CD4-positive, alpha-beta T cell treated with Interleukin-15 for 4 hours (primary cell): ENCODE measurements around the gene GSG1L2.

Experiments used
- DNase-seq: peaks from one replicate; pipeline ENCODE4 v3.0.0-alpha.2; 2020; ENCODE audit warnings: low spot score

The GSG1L2 gene

GRCh38 chr17:9821921-9822320 lies at the start of gene GSG1L2:
Gene GSG1L2 (minus strand): TSS chr17:9822079. CDS start chr17:9822071, 8 bp downstream.
- DNase-seq, result no peak

DNA sequence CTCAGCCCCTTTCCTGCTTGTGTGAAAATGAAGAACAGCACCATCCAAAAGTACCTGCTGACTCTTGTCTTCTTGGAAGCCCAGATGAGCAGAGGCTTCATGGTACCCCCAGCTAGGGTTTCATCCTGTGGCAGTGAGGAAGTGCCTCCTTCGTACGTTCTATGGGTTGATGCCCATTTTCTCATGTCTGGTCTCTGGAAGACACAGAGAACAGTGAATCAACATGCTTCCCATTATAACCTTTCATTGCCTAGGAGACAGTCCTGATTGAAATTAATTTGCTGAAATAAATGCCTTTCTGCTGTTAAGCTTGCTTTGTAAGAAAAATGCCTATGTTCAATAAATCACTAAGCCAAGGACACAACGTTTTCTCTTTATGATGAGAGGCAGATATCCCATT lies 46.7 kb upstream of the GSG1L2 start:
- no peak for DNase-seq

GRCh38 chr17:9865586-9865985 lies 43.7 kb upstream of the GSG1L2 start:
- DNase-seq, result no peak

DNA sequence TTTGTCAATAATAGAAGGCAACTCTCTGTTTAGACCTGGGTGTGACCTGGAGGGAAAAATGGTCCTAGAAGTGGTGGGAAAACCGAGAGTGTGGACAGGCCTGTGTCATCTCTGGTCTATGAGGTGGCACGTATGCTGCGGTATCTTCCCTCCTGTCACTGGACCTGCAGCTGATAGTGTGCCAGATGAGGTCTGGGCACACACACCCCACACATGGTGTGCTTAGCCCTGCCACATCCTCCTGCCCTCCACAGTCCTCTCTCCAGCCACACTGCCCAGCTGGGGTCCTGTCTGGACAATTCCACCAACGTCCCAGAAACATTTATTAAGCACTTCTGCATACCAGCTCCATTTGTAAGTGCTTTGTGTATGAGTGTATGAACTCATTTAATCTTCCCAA lies 41.1 kb upstream of the GSG1L2 start:
- DNase-seq, result no peak

- no peak for DNase-seq
These were observed 40.3 kb upstream of the GSG1L2 start for GRCh38 chr17:9862220-9862619.

DNA sequence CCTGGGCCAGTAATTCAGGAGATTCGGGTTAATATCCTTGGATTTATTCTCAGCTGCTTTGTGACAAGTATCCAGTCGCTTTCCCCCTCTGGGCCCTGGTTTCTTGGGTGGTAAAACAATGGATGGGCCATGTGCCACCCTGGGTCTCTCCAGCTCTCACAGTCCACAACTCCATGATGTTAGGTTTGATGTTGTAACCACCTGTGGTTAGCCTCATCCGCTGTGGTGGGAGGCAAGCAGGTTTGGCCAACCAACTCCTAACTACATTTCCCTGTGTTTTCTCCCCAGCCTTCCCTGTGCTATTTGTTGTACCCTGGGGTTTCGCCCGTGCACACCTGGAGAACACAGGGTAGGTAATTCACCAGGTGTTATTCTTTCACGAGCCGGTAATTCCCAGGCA lies 39.0 kb upstream of the GSG1L2 start:
- no peak for DNase-seq

- no peak for DNase-seq
These were observed 37.9 kb upstream of the GSG1L2 start for GRCh38 chr17:9859781-9860180.

DNA sequence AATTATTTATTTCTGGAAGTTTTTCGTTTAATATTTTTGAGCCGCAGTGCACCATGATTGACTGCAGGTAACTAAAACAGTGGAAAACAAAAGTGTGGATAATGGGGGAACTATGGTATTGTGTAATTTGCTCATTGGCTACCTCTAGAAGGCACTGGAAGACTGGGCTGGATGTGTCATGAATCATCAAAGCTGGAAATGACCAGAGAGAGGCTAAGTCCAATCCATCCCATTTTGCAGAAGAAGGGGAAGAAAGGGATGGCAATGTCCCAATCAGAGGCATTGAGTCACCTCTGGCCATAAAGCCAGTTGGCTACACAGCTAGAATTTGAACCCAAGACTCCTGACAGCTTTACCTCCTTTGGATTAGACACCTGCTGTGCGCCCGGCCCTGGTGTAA lies 33.2 kb upstream of the GSG1L2 start:
- no peak for DNase-seq

DNA sequence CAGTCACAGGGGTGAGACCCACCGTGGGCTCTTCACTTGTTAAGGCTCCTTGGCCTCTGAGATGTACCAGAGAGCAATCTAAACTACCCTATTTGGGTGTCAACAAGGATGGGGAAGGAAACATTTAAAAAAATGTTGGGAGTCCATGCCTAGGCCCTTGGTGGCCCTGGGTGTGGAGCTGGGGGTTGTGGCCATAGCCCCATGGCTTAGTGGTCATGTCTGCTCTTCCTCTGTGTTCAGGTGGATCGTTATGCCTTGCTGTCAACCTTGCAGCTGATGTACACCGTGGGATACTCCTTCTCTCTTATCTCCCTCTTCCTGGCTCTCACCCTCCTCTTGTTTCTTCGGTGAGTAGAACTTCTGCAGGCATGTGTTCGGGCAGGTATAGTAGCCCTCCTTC lies 32.4 kb upstream of the GSG1L2 start:
- no peak for DNase-seq

DNA sequence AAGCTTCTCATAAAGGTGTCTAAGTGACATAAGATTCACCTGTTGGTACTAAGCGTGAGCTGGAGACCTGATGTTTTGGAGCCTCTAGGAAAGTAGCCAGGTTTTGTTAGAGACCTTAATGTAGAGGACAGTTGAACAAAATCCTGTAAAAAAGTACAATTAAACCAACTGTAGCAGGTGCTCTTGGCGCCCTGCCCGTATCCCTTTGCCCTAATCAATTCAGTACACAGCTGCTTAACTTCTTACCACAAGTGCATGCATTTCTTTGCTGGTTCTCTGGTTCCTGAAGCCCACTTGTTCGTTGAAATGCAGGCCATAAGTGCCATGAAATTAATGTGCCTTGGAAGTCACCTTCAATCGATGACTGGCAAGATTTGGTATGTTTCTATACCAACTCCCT lies 28.3 kb upstream of the GSG1L2 start:
- no peak for DNase-seq

DNA sequence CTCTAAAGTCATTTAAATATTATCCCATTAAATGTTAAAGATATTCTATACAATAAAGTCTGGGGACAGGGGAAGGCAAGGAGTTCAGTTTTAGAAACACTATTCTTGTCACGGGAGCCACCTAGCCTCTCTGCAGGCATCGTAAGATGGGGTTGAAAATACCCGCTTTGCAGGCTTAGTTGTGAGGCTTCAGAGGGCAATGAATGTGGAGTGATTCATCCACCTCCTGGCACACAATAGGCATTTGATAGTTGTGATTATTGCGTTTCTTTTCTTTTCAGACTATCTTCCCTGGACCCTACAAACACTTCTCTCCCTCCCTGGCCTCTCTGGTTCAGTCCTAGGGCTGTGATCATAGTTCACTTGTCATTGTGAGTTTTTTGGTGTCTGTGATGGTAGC lies 23.4 kb upstream of the GSG1L2 start:
- no peak for DNase-seq

GRCh38 chr17:9844153-9844552 lies 22.3 kb upstream of the GSG1L2 start:
- DNase-seq, result no peak

DNA sequence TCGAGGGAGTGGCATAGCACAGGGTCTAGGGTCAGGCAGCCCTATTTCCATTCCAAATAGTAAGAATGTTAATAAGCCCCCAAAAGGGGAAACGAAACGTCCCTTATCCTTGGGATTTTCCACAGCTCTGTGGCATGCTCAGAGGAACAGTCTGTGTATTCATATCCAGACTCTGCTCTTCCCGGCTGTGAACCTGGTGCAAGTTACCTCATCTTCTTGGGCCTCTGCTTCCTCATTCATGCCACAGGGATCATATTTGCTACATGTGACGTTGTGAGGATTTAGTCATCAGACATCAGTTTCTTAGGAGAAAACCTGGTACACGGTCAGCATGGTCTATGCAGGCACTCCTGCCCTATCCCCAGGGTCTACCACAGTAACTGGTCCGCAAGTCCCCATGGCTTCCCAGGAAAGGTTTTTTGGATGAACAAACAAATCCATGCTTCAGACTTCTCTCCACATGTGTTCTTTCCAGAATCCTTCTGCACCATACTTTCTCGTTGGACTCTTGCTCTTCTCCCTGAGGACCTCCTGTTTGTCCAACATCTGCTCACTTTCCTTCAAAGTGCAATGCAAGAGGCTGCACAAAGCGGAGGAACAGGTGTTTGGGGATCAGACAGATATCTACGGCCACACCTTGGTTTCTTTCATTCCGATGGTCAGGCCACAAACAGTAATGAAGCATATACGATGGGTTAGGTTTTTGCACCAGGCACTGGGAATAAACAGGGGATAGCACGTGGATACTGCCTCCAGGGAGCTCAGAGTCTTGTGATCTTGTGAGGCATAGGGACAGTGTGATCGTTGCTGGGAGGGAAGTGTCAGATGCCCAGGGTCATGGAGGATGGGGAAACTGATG lies 21.5 kb upstream of the GSG1L2 start:
- DNase-seq, result no peak

DNA sequence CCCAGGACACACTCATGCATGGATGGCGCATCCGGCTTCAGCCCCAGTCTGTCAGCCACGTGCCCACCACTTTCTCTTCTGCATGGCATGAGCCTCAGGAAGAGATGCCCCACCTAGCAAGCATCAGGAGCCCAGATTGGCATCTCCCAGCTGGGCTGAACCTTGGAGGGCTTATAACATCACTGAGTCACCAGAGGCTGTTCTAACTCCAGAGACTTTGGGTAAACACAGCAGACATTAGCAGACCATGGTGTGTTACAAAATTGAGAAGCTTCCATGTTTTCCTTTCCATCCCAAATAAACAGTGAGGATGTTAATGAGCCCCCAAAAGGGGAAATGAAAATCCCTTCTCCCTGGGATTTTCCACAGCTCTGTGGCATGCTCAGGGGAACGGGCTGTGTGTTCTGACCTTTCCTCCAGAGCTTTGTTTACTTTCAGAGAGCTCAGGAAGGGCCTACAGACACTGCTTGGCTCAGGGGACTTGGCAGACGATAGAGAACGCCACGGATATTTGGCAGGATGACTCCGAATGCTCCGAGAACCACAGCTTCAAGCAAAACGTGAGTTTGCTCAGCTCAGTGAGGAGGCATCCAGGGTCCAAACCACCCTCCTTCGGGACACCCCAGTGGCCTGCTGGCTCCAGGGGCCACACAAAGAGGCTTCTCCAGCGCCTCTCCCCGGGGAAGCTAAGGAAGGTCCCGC lies 20.3 kb upstream of the GSG1L2 start:
- DNase-seq, result no peak

GRCh38 chr17:9839433-9839832 lies 17.6 kb upstream of the GSG1L2 start:
- DNase-seq, result no peak

GRCh38 chr17:9837551-9838471 lies 15.9 kb upstream of the GSG1L2 start:
- no peak for DNase-seq

DNA sequence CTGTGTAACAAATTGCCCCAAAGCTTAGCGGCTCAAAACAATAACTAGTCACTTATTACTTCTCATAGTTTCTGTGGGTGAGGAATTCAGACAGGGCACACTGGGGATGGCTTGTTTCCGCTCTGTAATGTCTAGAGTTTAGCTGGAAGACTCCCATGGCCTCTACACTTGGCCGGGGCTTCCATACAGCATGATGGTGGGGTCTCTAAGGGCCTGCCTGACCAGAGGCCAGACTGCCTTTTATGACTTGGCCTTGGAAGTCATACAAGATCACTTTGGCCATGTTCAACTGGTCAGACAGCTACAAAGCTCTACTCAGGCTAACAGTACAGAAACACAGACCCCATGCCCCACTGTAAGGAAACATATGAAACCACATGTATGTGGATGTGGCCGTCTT lies 12.0 kb upstream of the GSG1L2 start:
- no peak for DNase-seq

- DNase-seq, result no peak
These were observed 8.8 kb upstream of the GSG1L2 start for GRCh38 chr17:9830711-9831110.

DNA sequence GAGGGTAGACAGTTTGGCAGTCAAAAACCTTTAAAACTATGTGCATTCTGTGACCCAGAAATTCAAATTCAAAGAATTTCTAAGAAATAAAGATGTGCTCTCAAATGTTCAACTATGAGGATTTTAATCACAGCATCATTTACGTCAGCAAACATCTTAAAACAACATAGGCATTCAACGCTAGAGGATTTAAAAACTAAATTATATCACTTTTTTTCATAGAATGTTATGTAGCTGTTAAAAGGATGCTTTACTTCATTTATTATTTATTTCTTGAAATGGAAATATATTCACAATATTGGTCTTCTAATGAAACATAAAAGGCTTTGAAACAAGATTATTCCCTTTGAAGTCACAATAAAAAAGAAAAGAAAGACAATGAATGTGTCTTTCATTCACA lies 7.5 kb upstream of the GSG1L2 start:
- no peak for DNase-seq

GRCh38 chr17:9828296-9829295 lies 6.7 kb upstream of the GSG1L2 start:
- no peak for DNase-seq

DNA sequence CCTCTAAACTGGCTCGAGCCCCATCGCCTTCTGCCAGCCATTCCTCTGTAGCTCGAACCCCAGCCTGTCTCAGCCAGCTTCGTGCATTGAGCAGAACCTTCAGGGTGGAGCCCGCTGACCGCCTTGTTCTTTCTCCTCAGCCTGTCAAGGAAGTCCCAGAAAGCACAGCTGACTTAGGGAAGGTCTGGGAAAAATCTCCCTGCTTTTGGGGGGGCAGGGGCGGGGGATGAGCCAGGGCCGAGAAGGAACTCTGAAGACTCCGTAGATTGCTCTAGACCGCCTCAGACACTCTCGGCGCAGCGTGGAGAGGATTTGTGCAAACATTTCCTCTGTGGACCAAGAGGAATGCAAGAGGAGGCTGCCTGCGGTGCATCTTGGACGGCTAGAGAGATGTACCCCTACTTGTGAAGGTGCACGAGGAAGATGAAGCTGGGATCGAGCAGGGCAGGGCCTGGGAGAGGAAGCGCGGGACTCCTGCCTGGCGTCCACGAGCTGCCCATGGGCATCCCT lies 3.8 kb upstream of the GSG1L2 start, which contains the start of gene GLP2R:
GLP2R (plus strand) TSS at position 284 of the 510 bp plus-strand sequence; CDS start at position 424, 140 bp downstream.
- DNase-seq, result no peak
